ENCODE results near the gene POU6F2. TPM values are rescaled to one million over a fixed set of nuclear protein-coding genes. Genes with fewer than 3 reads are reported as not detected.

The POU6F2 gene
- total RNA-seq, 1 experiment from 2014 or later = 2.9 TPM

- no peaks in the 10 kb centered on the region for H3K36me3 Mint-ChIP-seq
- ChIA-PET POLR2A (no interaction called here), CTCF (no interaction called here)
- DNase-seq (ENCODE audit: low spot score) = no peak
- H3K4me3 Mint-ChIP-seq = no peak overlapping the region
- no peak overlapping the region for H3K27ac Mint-ChIP-seq
- no peaks in the 10 kb centered on the region for H3K27me3 Mint-ChIP-seq (ENCODE audit: low read depth)
- peaks cover 33% of the 10 kb centered on the region for H3K4me1 Mint-ChIP-seq
- no peak for ATAC-seq
- H3K9me3 Mint-ChIP-seq = no peaks in the 10 kb centered on the region
- no peak for TF ChIP-seq CREB1 (CRISPR knock-in tag; IDR thresholded peaks at IDR 0.05)
- TF ChIP-seq MYBL2 (CRISPR knock-in tag; IDR thresholded peaks at IDR 0.05) = no peak
Observed at GRCh38 chr7:39408906-39409305, 431.2 kb downstream of the POU6F2 start.

GRCh38 chr7:39410582-39410981 lies 432.9 kb downstream of the POU6F2 start:
- TF ChIP-seq ZNF423 (CRISPR knock-in tag; IDR thresholded peaks at IDR 0.05) (no peak), TEAD4 (CRISPR knock-in tag; IDR thresholded peaks at IDR 0.05) (no peak), NR1H2 (CRISPR knock-in tag; IDR thresholded peaks at IDR 0.05) (no peak), ZNF317 (CRISPR knock-in tag; IDR thresholded peaks at IDR 0.05; ENCODE audit: borderline replicate concordance, low read depth) (no peak), GRHL2 (CRISPR knock-in tag; IDR thresholded peaks at IDR 0.05; ENCODE audit: insufficient replicate concordance, severe bottlenecking) (no peak), MXD4 (CRISPR knock-in tag; IDR thresholded peaks at IDR 0.05; ENCODE audit: borderline replicate concordance) (no peak), TCF7 (CRISPR knock-in tag; IDR thresholded peaks at IDR 0.05; ENCODE audit: low read depth) (no peak), MLX (CRISPR knock-in tag; IDR thresholded peaks at IDR 0.05) (no peak), ATF3 (CRISPR knock-in tag; conservative IDR thresholded peaks at IDR 0.05) (no peak), ZNF425 (CRISPR knock-in tag; conservative IDR thresholded peaks at IDR 0.05) (no peak)
- DNase-seq (ENCODE audit: low spot score) (no peak), ATAC-seq (no peak)
- Mint-ChIP-seq H3K4me1 (peaks cover 35% of the 10 kb centered on the region), H3K27me3 (ENCODE audit: low read depth) (no peaks in the 10 kb centered on the region), H3K9me3 (no peaks in the 10 kb centered on the region), H3K4me3 (no peak overlapping the region), H3K27ac (no peak overlapping the region), H3K36me3 (no peaks in the 10 kb centered on the region)
- ChIA-PET POLR2A (no interaction called here), CTCF (interaction anchor here (1.2 kb wide), 1 partner anchor 43 kb away, joined by 4 read pairs; no protein-coding TSS in a partner anchor)

GRCh38 chr7:39413636-39414223 lies 436.0 kb downstream of the POU6F2 start:
- Mint-ChIP-seq H3K4me1 (peaks cover 10% of the 10 kb centered on the region), H3K27me3 (ENCODE audit: low read depth) (no peaks in the 10 kb centered on the region; the same call in 1 of the 2 replicates), H3K36me3 (no peaks in the 10 kb centered on the region), H3K27ac (peak overlapping the region; percentile 74; the same call in 1 of the 2 replicates), H3K4me3 (peak overlapping the region; percentile 96), H3K9me3 (no peaks in the 10 kb centered on the region)
- ATAC-seq (no peak), DNase-seq (ENCODE audit: low spot score) (no peak)
- POLR2A ChIA-PET = no interaction called here
- CTCF ChIA-PET = interaction anchor here (2.0 kb wide), 1 partner anchor 49 kb away, joined by 6 read pairs; no protein-coding TSS in a partner anchor
- TF ChIP-seq IRF2 (CRISPR knock-in tag; IDR thresholded peaks at IDR 0.05; ENCODE audit: borderline replicate concordance, low read depth) (no peak), GTF2I (CRISPR knock-in tag; conservative IDR thresholded peaks at IDR 0.05) (no peak), ZNF138 (CRISPR knock-in tag; conservative IDR thresholded peaks at IDR 0.05) (no peak), ZNF263 (CRISPR knock-in tag; IDR thresholded peaks at IDR 0.05; ENCODE audit: low read depth) (no peak), CDX4 (CRISPR knock-in tag; IDR thresholded peaks at IDR 0.05; ENCODE audit: borderline replicate concordance) (no peak), ZNF232 (CRISPR knock-in tag; IDR thresholded peaks at IDR 0.05) (no peak), FOXP4 (CRISPR knock-in tag; IDR thresholded peaks at IDR 0.05) (no peak), ESRRA (CRISPR knock-in tag; IDR thresholded peaks at IDR 0.05; ENCODE audit: borderline replicate concordance) (no peak), ATF6 (CRISPR knock-in tag; IDR thresholded peaks at IDR 0.05) (no peak), USF1 (CRISPR knock-in tag; IDR thresholded peaks at IDR 0.05) (no peak), CREB1 (CRISPR knock-in tag; IDR thresholded peaks at IDR 0.05) (no peak), CREM (CRISPR knock-in tag; IDR thresholded peaks at IDR 0.05) (no peak)
